HFF-Myc (cell line): ENCODE measurements around the gene TRMT61A.
"Not testable (repeated sequence)": the region's sequence is repeated elsewhere in the genome, so short reads cannot be mapped to it uniquely, and the experiment has no call there.

ENCODE experiments used
- DNase-seq: peaks from one replicate; pipeline ENCODE4 v3.0.0-alpha.2; 2011; ENCODE audit warnings: low read depth; ENCODE audit errors: extremely low read depth
- H3K4me3 ChIP-seq: replicated peaks from 2 replicates; pipeline ENCODE4 v1.5.1; 2011; ENCODE audit warnings: low read depth, mild to moderate bottlenecking, control low read depth, low read length
- CTCF ChIP-seq: IDR thresholded peaks from 2 replicates; pipeline ENCODE4 v1.5.1; 2012; ENCODE audit warnings: mild to moderate bottlenecking, low read depth, low read length, control low read depth; ENCODE audit errors: missing control alignments

The TRMT61A gene

GRCh38 chr14:103522649-103523574 is 6.1 kb upstream of the TRMT61A start, which contains the start of gene CKB:
TSS of gene CKB (minus strand) at chr14:103522830. CDS start at chr14:103522493, 337 bp downstream.
- peak within 1 kb of the TSS; percentile 42 for H3K4me3 ChIP-seq
- no peak for DNase-seq

GRCh38 chr14:103523575-103523954 is 5.4 kb upstream of the TRMT61A start:
- H3K4me3 ChIP-seq, result no peak overlapping the region
- DNase-seq, result no peak
- TF ChIP-seq CTCF, result no peak

More at GRCh38 chr14:103522649-103523574, 6.1 kb upstream of the TRMT61A start, which contains the start of gene CKB:
- TF ChIP-seq CTCF, result no peak

- H3K4me3 ChIP-seq, result no peak overlapping the region
- TF ChIP-seq CTCF, result no peak
- DNase-seq, result no peak
These were observed 4.7 kb upstream of the TRMT61A start for GRCh38 chr14:103524002-103524935.

GRCh38 chr14:103525430-103526246 is 3.4 kb upstream of the TRMT61A start:
- not testable (repeated sequence) for DNase-seq, H3K4me3 ChIP-seq

- no peak for TF ChIP-seq CTCF
- H3K4me3 ChIP-seq, result no peak overlapping the region
- no peak for DNase-seq
These were observed 2.6 kb upstream of the TRMT61A start for GRCh38 chr14:103526247-103526913.

- no peak overlapping the region for H3K4me3 ChIP-seq
- DNase-seq, result no peak
These were observed 2.1 kb upstream of the TRMT61A start for GRCh38 chr14:103526914-103527248.

More at GRCh38 chr14:103526914-103527248, 2.1 kb upstream of the TRMT61A start:
- TF ChIP-seq CTCF, result no peak
